Smooth muscle cell (in vitro differentiated cells): ENCODE results near the gene SGK1. TPM values are rescaled to one million over a fixed set of nuclear protein-coding genes. Genes with fewer than 3 reads are reported as not detected.

ENCODE experiments used
- DNase-seq: peaks from one replicate; lab custom pipeline; 2025; ENCODE audit not compliant: unreplicated experiment; lab: John Stamatoyannopoulos, UW
- H2AFZ ChIP-seq: fragments of 200-600 bp; sonication (generic); 2 replicates; pipeline ENCODE4 v1.6.0; 2016; ENCODE audit warnings: antibody characterized with exemption, low read depth, mild to moderate bottlenecking
- H3F3A ChIP-seq: fragments of 200-600 bp; sonication (generic); 2 replicates; pipeline ENCODE4 v1.6.0; 2017; ENCODE audit warnings: antibody characterized with exemption, low read depth
- H3K27ac ChIP-seq: fragments of 200-600 bp; sonication (generic); 2 replicates; pipeline ENCODE4 v1.5.1; 2016; ENCODE audit warnings: low read depth, mild to moderate bottlenecking
- H3K27me3 ChIP-seq: fragments of 200-600 bp; sonication (generic); 2 replicates; pipeline ENCODE4 v1.6.1; 2016; ENCODE audit warnings: low read depth, mild to moderate bottlenecking
- H3K36me3 ChIP-seq: fragments of 200-600 bp; sonication (generic); 2 replicates; pipeline ENCODE4 v1.5.1; 2016; ENCODE audit warnings: low read depth
- H3K4me1 ChIP-seq: fragments of 200-600 bp; sonication (generic); 2 replicates; pipeline ENCODE4 v1.5.1; 2016; ENCODE audit warnings: low read depth
- H3K4me2 ChIP-seq: fragments of 200-600 bp; sonication (generic); 2 replicates; pipeline ENCODE4 v1.6.0; 2016; ENCODE audit warnings: mild to moderate bottlenecking
- H3K4me3 ChIP-seq: fragments of 200-600 bp; sonication (generic); 2 replicates; pipeline ENCODE4 v1.5.1; 2016; ENCODE audit warnings: mild to moderate bottlenecking
- H3K79me2 ChIP-seq: fragments of 200-600 bp; sonication (generic); 2 replicates; pipeline ENCODE4 v1.6.0; 2016; ENCODE audit warnings: low read depth, mild to moderate bottlenecking
- H3K9ac ChIP-seq: fragments of 200-600 bp; sonication (generic); 2 replicates; pipeline ENCODE4 v1.6.0; 2016; ENCODE audit warnings: low read depth
- H3K9me3 ChIP-seq: fragments of 200-600 bp; sonication (generic); replicated peaks from 2 replicates; pipeline ENCODE4 v1.5.1; 2016; ENCODE audit warnings: low read depth
- H4K20me1 ChIP-seq: fragments of 200-600 bp; sonication (generic); 2 replicates; pipeline ENCODE4 v1.6.0; 2016; ENCODE audit warnings: low read depth
- WGBS: methylation state at CpG from one replicate; pipeline ENCODE4 v1.1.7; 2016; ENCODE audit warnings: low lambda C conversion rate; 5-methylcytosine and 5-hydroxymethylcytosine counted together
- polyA plus RNA-seq: library from polyadenylated mRNA; unstranded; fragments of >200 nt; fragmentation: Nextera tagmentation; extraction: Ambion mirVana; gene quantifications from 2 replicates; pipeline ENCODE4 v1.2.1, GENCODE V29; 2016
- total RNA-seq: library from RNA; depleted of rRNA; stranded (reverse); fragments of >200 nt; gene quantifications from 2 replicates; pipeline ENCODE4 v1.2.3, GENCODE V29; 2014
- TF ChIP-seq, protein P1 (sequence below): fragments of 200-600 bp; sonication (generic); IDR thresholded peaks from 2 replicates; pipeline ENCODE4 v1.5.1; 2017; ENCODE audit warnings: borderline replicate concordance, mild to moderate bottlenecking, antibody characterized with exemption; ENCODE audit not compliant: insufficient read depth, poor library complexity, severe bottlenecking

The SGK1 gene
- total and polyA plus RNA-seq, 2 experiments from 2014 or later, result 18.9 to 109 TPM

DNA sequence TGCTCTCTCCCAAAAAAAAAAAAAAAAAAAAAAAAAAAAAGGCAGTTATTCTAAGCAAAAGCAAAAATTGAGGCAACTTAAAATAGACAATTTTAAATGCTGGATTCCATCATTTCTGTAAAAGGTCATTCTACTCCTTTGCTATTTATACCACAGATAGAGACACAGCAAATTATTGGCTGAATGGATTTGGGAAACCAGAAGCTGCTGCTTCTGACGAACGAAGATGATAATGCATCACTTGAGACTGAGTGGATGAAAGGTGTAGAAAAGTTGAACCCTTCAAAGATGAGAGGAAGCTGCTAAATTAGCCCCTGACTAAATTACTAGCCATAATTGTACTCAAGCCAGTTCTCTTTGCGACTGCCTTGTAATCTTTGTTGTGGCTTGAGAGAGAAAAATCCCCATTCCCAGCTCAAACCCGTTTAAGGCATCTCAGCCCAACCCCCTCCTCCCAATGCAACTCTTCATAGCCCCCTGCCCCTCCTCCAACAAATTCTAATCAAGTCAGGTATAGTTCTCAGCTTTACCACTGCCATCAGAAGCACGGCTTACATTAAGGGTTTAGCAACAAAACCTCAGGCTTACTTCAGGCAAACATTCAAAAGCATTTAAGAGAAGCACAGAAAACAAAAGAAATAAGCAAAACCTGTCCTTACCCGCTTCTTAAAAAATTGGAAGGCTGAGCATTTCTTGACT, 1.0 kb downstream of the SGK1 start:
- peak overlapping the region; percentile 85 for H3K4me2 ChIP-seq
- no peak overlapping the region for H3K27ac ChIP-seq
- peak overlapping the region; percentile 54 for H3K4me3 ChIP-seq
- H3F3A ChIP-seq, result no peaks in the 10 kb centered on the region
- TF ChIP-seq, protein P1, sequence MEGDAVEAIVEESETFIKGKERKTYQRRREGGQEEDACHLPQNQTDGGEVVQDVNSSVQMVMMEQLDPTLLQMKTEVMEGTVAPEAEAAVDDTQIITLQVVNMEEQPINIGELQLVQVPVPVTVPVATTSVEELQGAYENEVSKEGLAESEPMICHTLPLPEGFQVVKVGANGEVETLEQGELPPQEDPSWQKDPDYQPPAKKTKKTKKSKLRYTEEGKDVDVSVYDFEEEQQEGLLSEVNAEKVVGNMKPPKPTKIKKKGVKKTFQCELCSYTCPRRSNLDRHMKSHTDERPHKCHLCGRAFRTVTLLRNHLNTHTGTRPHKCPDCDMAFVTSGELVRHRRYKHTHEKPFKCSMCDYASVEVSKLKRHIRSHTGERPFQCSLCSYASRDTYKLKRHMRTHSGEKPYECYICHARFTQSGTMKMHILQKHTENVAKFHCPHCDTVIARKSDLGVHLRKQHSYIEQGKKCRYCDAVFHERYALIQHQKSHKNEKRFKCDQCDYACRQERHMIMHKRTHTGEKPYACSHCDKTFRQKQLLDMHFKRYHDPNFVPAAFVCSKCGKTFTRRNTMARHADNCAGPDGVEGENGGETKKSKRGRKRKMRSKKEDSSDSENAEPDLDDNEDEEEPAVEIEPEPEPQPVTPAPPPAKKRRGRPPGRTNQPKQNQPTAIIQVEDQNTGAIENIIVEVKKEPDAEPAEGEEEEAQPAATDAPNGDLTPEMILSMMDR, result no peak
- no peaks in the 10 kb centered on the region for H3K9me3 ChIP-seq
- peak overlapping the region; percentile 53 for H2AFZ ChIP-seq
- DNase-seq, result no peak
- H3K9ac ChIP-seq, result no peak overlapping the region
- H3K4me1 ChIP-seq, result no peaks in the 10 kb centered on the region
- H3K27me3 ChIP-seq, result peaks cover 44% of the 10 kb centered on the region
- no peaks in the 10 kb centered on the region for H3K36me3 ChIP-seq
- 10% methylated on average over 6 of the region's 6 CpGs for WGBS
- no peaks in the 10 kb centered on the region for H4K20me1 ChIP-seq
- no peaks in the 10 kb centered on the region for H3K79me2 ChIP-seq

DNA sequence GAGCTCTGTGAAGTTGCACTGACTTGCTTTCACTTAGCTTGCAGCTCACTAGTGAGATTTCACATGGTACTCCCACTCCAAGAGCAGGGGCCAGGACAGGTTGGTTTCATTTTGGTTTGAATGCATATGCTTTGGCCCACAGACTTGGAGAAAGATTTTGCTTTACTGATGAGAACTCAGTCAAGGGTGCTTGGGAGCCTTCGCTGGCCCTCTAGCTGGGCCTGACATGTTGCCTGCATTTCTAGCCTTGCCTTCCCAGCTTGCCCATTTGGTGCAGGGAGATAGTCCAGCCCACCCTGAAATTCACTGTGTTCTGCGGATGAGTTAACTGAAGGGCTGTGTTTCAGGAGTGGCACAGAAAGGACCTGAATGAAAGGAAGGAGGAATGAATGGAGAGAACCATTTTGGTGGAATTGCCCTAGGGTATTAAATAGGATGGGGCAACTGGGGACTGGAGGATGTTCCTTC, 1.9 kb downstream of the SGK1 start:
- Histone ChIP-seq H3F3A (no peaks in the 10 kb centered on the region), H3K9ac (no peak overlapping the region), H3K4me1 (no peaks in the 10 kb centered on the region), H3K27ac (no peak overlapping the region), H3K27me3 (peaks cover 44% of the 10 kb centered on the region), H3K9me3 (no peaks in the 10 kb centered on the region), H3K36me3 (no peaks in the 10 kb centered on the region), H4K20me1 (no peaks in the 10 kb centered on the region), H3K4me2 (no peak overlapping the region), H3K4me3 (no peak overlapping the region), H2AFZ (no peak overlapping the region), H3K79me2 (no peaks in the 10 kb centered on the region)
- TF ChIP-seq, protein P1, result no peak
- 89% methylated on average over 2 of the region's 2 CpGs for WGBS
- DNase-seq, result no peak

DNA sequence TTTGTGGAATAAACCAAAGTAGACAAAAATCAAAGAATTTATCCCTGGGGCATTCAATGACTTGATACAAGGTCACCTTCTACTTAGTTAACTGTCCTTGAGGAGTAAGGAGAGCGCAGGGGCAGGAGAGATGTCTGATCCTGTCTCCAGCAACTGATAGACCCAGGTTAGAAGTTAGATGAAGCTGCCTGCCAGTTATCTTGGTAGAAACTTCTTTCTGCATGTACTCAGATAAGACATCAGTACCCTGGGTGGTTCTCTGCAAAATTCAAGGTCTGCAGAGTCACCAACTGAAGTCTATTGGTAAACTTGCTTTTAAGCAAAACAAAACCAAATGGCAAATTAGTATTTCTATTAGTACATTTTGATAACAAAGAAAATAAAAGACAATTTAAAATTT, 2.7 kb downstream of the SGK1 start:
- no peaks in the 10 kb centered on the region for H4K20me1 ChIP-seq
- no peaks in the 10 kb centered on the region for H3K36me3 ChIP-seq
- H2AFZ ChIP-seq, result no peak overlapping the region
- no peak for DNase-seq
- H3K27ac ChIP-seq, result no peak overlapping the region
- H3K4me2 ChIP-seq, result no peak overlapping the region
- no peaks in the 10 kb centered on the region for H3K79me2 ChIP-seq
- H3K4me3 ChIP-seq, result no peak overlapping the region
- H3K9me3 ChIP-seq, result no peaks in the 10 kb centered on the region
- H3K9ac ChIP-seq, result no peak overlapping the region
- H3K27me3 ChIP-seq, result peaks cover 44% of the 10 kb centered on the region
- TF ChIP-seq, protein P1, result no peak
- 92% methylated on average over 1 of the region's 1 CpG for WGBS
- no peaks in the 10 kb centered on the region for H3K4me1 ChIP-seq
- no peaks in the 10 kb centered on the region for H3F3A ChIP-seq
